H9 (cell line): ENCODE results near the gene PCDH9. TPM values are rescaled to one million over a fixed set of nuclear protein-coding genes. Genes with fewer than 3 reads are reported as not detected.

Experiments used
- DNase-seq: peaks from one replicate; pipeline ENCODE4 v3.0.0-alpha.2; 2017
- H2AFZ ChIP-seq: one replicate; pipeline ENCODE4 v1.6.1; 2013; ENCODE audit warnings: mild to moderate bottlenecking, low read length, control low read depth, moderate library complexity
- H2AK5ac ChIP-seq: 2 replicates; pipeline ENCODE4 v1.6.1; 2013; ENCODE audit warnings: low read length, control low read depth, mixed read lengths; ENCODE audit not compliant: insufficient read length
- H2BK120ac ChIP-seq: one replicate; pipeline ENCODE4 v1.6.1; 2013; ENCODE audit warnings: low read depth, mild to moderate bottlenecking, low read length, control low read depth, inconsistent platforms; ENCODE audit not compliant: poor library complexity, severe bottlenecking
- H2BK12ac ChIP-seq: 2 replicates; pipeline ENCODE4 v1.6.1; 2013; ENCODE audit warnings: low read length, control low read depth, mixed read lengths, low read depth; ENCODE audit not compliant: insufficient read length
- H2BK15ac ChIP-seq: 2 replicates; pipeline ENCODE4 v1.6.1; 2013; ENCODE audit warnings: low read depth, low read length, control low read depth
- H2BK20ac ChIP-seq: one replicate; pipeline ENCODE4 v1.6.1; 2013; ENCODE audit warnings: low read depth, mild to moderate bottlenecking, low read length, control low read depth, inconsistent platforms; ENCODE audit not compliant: poor library complexity, severe bottlenecking
- H2BK5ac ChIP-seq: 2 replicates; pipeline ENCODE4 v1.6.1; 2013; ENCODE audit warnings: low read length, control low read depth, mixed read lengths; ENCODE audit not compliant: insufficient read length
- H3K14ac ChIP-seq: 2 replicates; pipeline ENCODE4 v1.6.1; 2013; ENCODE audit warnings: low read length, control low read depth; ENCODE audit not compliant: insufficient read depth
- H3K18ac ChIP-seq: 2 replicates; pipeline ENCODE4 v1.6.1; 2013; ENCODE audit warnings: low read depth, mild to moderate bottlenecking, mixed read lengths, low read length, control low read depth; ENCODE audit not compliant: insufficient read length
- H3K23ac ChIP-seq: 2 replicates; pipeline ENCODE4 v1.6.1; 2013; ENCODE audit warnings: low read length, control low read depth, mixed read lengths, low read depth; ENCODE audit not compliant: insufficient read length
- H3K23me2 ChIP-seq: 2 replicates; pipeline ENCODE4 v1.6.1; 2013; ENCODE audit warnings: low read depth, mild to moderate bottlenecking, mixed read lengths, low read length, control low read depth; ENCODE audit not compliant: insufficient read length, poor library complexity, severe bottlenecking
- H3K27ac ChIP-seq: 2 replicates; pipeline ENCODE4 v1.5.1; 2013; ENCODE audit warnings: low read length, control low read depth, mixed read lengths, low read depth; ENCODE audit not compliant: insufficient read length
- H3K27me3 ChIP-seq: 2 replicates; pipeline ENCODE4 v1.6.1; 2013; ENCODE audit warnings: low read length, control low read depth, inconsistent platforms; ENCODE audit not compliant: insufficient read depth
- H3K4ac ChIP-seq: 2 replicates; pipeline ENCODE4 v1.6.1; 2013; ENCODE audit warnings: low read depth, mild to moderate bottlenecking, control low read depth, inconsistent platforms, low read length, moderate library complexity
- H3K4me1 ChIP-seq: 2 replicates; pipeline ENCODE4 v1.6.1; 2013; ENCODE audit warnings: low read length, control low read depth, inconsistent platforms; ENCODE audit not compliant: insufficient read depth
- H3K4me2 ChIP-seq: 2 replicates; pipeline ENCODE4 v1.6.1; 2013; ENCODE audit warnings: low read length, control low read depth, mixed read lengths; ENCODE audit not compliant: insufficient read length, insufficient read depth
- H3K56ac ChIP-seq: 2 replicates; pipeline ENCODE4 v1.6.1; 2013; ENCODE audit warnings: low read depth, mild to moderate bottlenecking, mixed read lengths, low read length, control low read depth; ENCODE audit not compliant: insufficient read length
- H3K79me1 ChIP-seq: 2 replicates; pipeline ENCODE4 v1.6.1; 2013; ENCODE audit warnings: low read depth, mild to moderate bottlenecking, moderate library complexity, low read length, control low read depth, inconsistent platforms; ENCODE audit not compliant: insufficient read depth, poor library complexity, severe bottlenecking
- H3K79me2 ChIP-seq: 2 replicates; pipeline ENCODE4 v1.6.1; 2013; ENCODE audit warnings: low read length, control low read depth, inconsistent platforms; ENCODE audit not compliant: insufficient read depth
- H3K9ac ChIP-seq: 2 replicates; pipeline ENCODE4 v1.6.1; 2013; ENCODE audit warnings: low read length, control low read depth, mixed read lengths; ENCODE audit not compliant: insufficient read length; ENCODE audit errors: extremely low read depth
- H3K9me3 ChIP-seq: one replicate; pipeline ENCODE4 v1.6.1; 2013; ENCODE audit warnings: low read depth, low read length, inconsistent platforms; ENCODE audit not compliant: control insufficient read depth
- H3T11ph ChIP-seq: one replicate; pipeline ENCODE4 v1.6.1; 2013; ENCODE audit warnings: mild to moderate bottlenecking, low read length, control low read depth, inconsistent platforms
- H4K20me1 ChIP-seq: one replicate; pipeline ENCODE4 v1.6.1; 2013; ENCODE audit not compliant: control insufficient read depth, insufficient read length, insufficient read depth
- H4K5ac ChIP-seq: 2 replicates; pipeline ENCODE4 v1.6.1; 2013; ENCODE audit warnings: low read depth, mild to moderate bottlenecking, mixed read lengths, low read length, control low read depth; ENCODE audit not compliant: insufficient read length
- H4K8ac ChIP-seq: replicated peaks from 2 replicates; pipeline ENCODE4 v1.6.1; 2013; ENCODE audit warnings: low read length, control low read depth, mixed read lengths, low read depth; ENCODE audit not compliant: insufficient read length
- H4K91ac ChIP-seq: 2 replicates; pipeline ENCODE4 v1.6.1; 2013; ENCODE audit warnings: low read depth, mild to moderate bottlenecking, moderate library complexity, mixed read lengths, low read length, control low read depth; ENCODE audit not compliant: insufficient read length
- H3K27ac Mint-ChIP-seq, 3 experiments: 2 replicates in 2 of 3; 3 replicates in 1 of 3; pipeline ENCODE4 v1.8.0; 2020 to 2021; ENCODE audit warnings: mixed read lengths in 3 of 3, mild to moderate bottlenecking in 1 of 3, moderate library complexity in 1 of 3
- H3K27me3 Mint-ChIP-seq: 2 replicates; pipeline ENCODE4 v1.8.0; 2021; ENCODE audit warnings: low read depth, mild to moderate bottlenecking, moderate library complexity, mixed read lengths
- H3K36me3 Mint-ChIP-seq, 3 experiments: 2 replicates in 2 of 3; 3 replicates in 1 of 3; pipeline ENCODE4 v1.8.0; 2020 to 2021; ENCODE audit warnings: low read depth in 3 of 3, mixed read lengths in 3 of 3; ENCODE audit not compliant: insufficient read depth in 1 of 3
- H3K4me1 Mint-ChIP-seq, 2 experiments: 2 replicates each; pipeline ENCODE4 v1.8.0; 2020; ENCODE audit warnings: mixed read lengths in 2 of 2
- H3K4me3 Mint-ChIP-seq, 2 experiments: 2 replicates in 1 of 2; 3 replicates in 1 of 2; pipeline ENCODE4 v1.8.0; 2020 to 2021; ENCODE audit warnings: mild to moderate bottlenecking in 2 of 2, mixed read lengths in 2 of 2, moderate library complexity in 1 of 2
- H3K9me3 Mint-ChIP-seq, 2 experiments: 2 replicates in 1 of 2; 3 replicates in 1 of 2; pipeline ENCODE4 v1.8.0; 2020; ENCODE audit warnings: mild to moderate bottlenecking in 2 of 2, mixed read lengths in 2 of 2, moderate library complexity in 1 of 2
- CTCF ChIP-seq: fragments of 200-600 bp; sonication (generic); conservative IDR thresholded peaks from 3 replicates; pipeline ENCODE4 v1.8.0; 2021; ENCODE audit warnings: antibody characterized with exemption, mild to moderate bottlenecking
- total RNA-seq: library from RNA; stranded (reverse); gene quantifications from 2 replicates; pipeline ENCODE4 v1.2.1, GENCODE V29; 2021

Gene PCDH9
- total RNA-seq, 1 experiment from 2014 or later: 0.11 TPM

- H2BK15ac ChIP-seq: no peak overlapping the region
- no peak for DNase-seq
These were observed 761.5 kb downstream of the PCDH9 start for GRCh38 chr13:66468656-66469055.

More at GRCh38 chr13:66468656-66469055, 761.5 kb downstream of the PCDH9 start:
- Histone ChIP-seq H2BK20ac (no peak overlapping the region), H3K23ac (no peak overlapping the region), H3K27ac (no peak overlapping the region), H2AFZ (no peak overlapping the region), H4K5ac (no peak overlapping the region), H3K56ac (no peak overlapping the region), H3K79me1 (no peaks in the 10 kb centered on the region), H3T11ph (no peak overlapping the region), H2BK120ac (no peak overlapping the region), H3K79me2 (no peaks in the 10 kb centered on the region), H3K4me2 (no peak overlapping the region), H4K8ac (no peak overlapping the region), H3K4ac (no peak overlapping the region), H3K9me3 (no peaks in the 10 kb centered on the region), H3K4me1 (no peaks in the 10 kb centered on the region), H3K23me2 (no peaks in the 10 kb centered on the region), H4K20me1 (no peaks in the 10 kb centered on the region), H2BK5ac (no peak overlapping the region), H3K14ac (no peak overlapping the region), H3K9ac (no peak overlapping the region), H2AK5ac (no peak overlapping the region), H2BK12ac (no peak overlapping the region), H3K18ac (no peak overlapping the region), H4K91ac (no peak overlapping the region), H3K27me3 (no peaks in the 10 kb centered on the region)
- no peak overlapping the region for H3K4me3 Mint-ChIP-seq
- no peaks in the 10 kb centered on the region for H3K36me3 Mint-ChIP-seq
- H3K27ac Mint-ChIP-seq: no peak overlapping the region
- H3K9me3 Mint-ChIP-seq: no peaks in the 10 kb centered on the region
- H3K27me3 Mint-ChIP-seq: no peaks in the 10 kb centered on the region
- no peaks in the 10 kb centered on the region for H3K4me1 Mint-ChIP-seq
- no peak for TF ChIP-seq CTCF
